NB4 (cell line): ENCODE measurements around the gene TAF7L.
"Not testable (repeated sequence)": the region's sequence is repeated elsewhere in the genome, so short reads cannot be mapped to it uniquely, and the experiment has no call there.

ENCODE experiments used
- DNase-seq: peaks from one replicate; pipeline ENCODE4 v3.0.0; 2010; ENCODE audit warnings: low read depth
- H3K4me3 ChIP-seq: one replicate; pipeline ENCODE4 v1.5.1; 2011; ENCODE audit warnings: mild to moderate bottlenecking, low read depth, low read length, moderate library complexity
- CTCF ChIP-seq: IDR thresholded peaks from one replicate; pipeline ENCODE4 v1.5.1; 2012; ENCODE audit warnings: low read depth, low read length
- MAX ChIP-seq: IDR thresholded peaks from 2 replicates; pipeline ENCODE4 v1.6.1; 2011; ENCODE audit warnings: low read depth, low read length
- MYC ChIP-seq: IDR thresholded peaks from 2 replicates; pipeline ENCODE4 v1.6.1; 2011; ENCODE audit warnings: low read depth, low read length
- POLR2A ChIP-seq: IDR thresholded peaks from 2 replicates; pipeline ENCODE4 v1.6.1; 2011; ENCODE audit warnings: mild to moderate bottlenecking; ENCODE audit not compliant: insufficient read length; ENCODE audit errors: extremely low read depth

TAF7L gene

GRCh38 chrX:101290957-101291603, at the start of gene TAF7L:
TAF7L (minus strand) TSS chrX:101291334; CDS start chrX:101287543, 3,791 bp downstream.
- no peak for TF ChIP-seq MYC
- no peak for TF ChIP-seq MAX
- TF ChIP-seq CTCF = no peak
- TF ChIP-seq POLR2A = no peak
- DNase-seq = no peak
- H3K4me3 ChIP-seq = no peak within 1 kb of the TSS

GRCh38 chrX:101337776-101338271, 46.7 kb upstream of the TAF7L start:
- no peak overlapping the region for H3K4me3 ChIP-seq
- TF ChIP-seq POLR2A = no peak
- no peak for TF ChIP-seq CTCF
- no peak for TF ChIP-seq MYC
- TF ChIP-seq MAX = no peak
- DNase-seq = no peak

- DNase-seq, H3K4me3 ChIP-seq: not testable (repeated sequence)
These were observed 43.2 kb upstream of the TAF7L start for GRCh38 chrX:101334310-101334709.

- DNase-seq, H3K4me3 ChIP-seq: not testable (repeated sequence)
These were observed 35.5 kb upstream of the TAF7L start for GRCh38 chrX:101326600-101326999.

GRCh38 chrX:101303790-101304189, 12.7 kb upstream of the TAF7L start:
- TF ChIP-seq POLR2A (no peak), CTCF (no peak), MAX (no peak), MYC (no peak)
- no peak overlapping the region for H3K4me3 ChIP-seq
- no peak for DNase-seq

GRCh38 chrX:101295603-101296002, 4.5 kb upstream of the TAF7L start:
- not testable (repeated sequence) for H3K4me3 ChIP-seq, DNase-seq

- peak; percentile 44 for DNase-seq
- H3K4me3 ChIP-seq = no peak overlapping the region
- no peak for TF ChIP-seq MAX
- TF ChIP-seq POLR2A = no peak
- TF ChIP-seq MYC = no peak
- peak; percentile 48 for TF ChIP-seq CTCF
These were observed 3.7 kb downstream of the TAF7L start for GRCh38 chrX:101287402-101287801.
